ENCODE results near the gene ZNF311. TPM values are rescaled to one million over a fixed set of nuclear protein-coding genes. Genes with fewer than 3 reads are reported as not detected.
A peak's percentile ranks its signal among the peaks of the same experiment; 100 is the strongest.

Gene ZNF311
- total and polyA plus RNA-seq, 2 donors (not counting 1 experiment from before 2014, with no cell fraction given), result 0.61 to 3.5 TPM

GRCh38 chr6:28995093-28995650, 9.9 kb downstream of the ZNF311 start:
- Histone ChIP-seq H3K27me3 (ENCODE audit: control insufficient read depth, insufficient read depth, low read length) (no peaks in the 10 kb centered on the region), H3K79me2 (ENCODE audit: control insufficient read depth, insufficient read depth, low read length) (no peaks in the 10 kb centered on the region), H3K27ac (ENCODE audit: insufficient read depth, low read length) (no peak overlapping the region), H3K4me3 (replicated peaks in 1 of 4; ENCODE audit: control extremely low read depth in 1 of 4, insufficient read depth in 1 of 4, low read depth in 3 of 4, low read length in 4 of 4) (no peak overlapping the region), H4K20me1 (ENCODE audit: control insufficient read depth, extremely low read depth, insufficient read depth, low read length) (no peaks in the 10 kb centered on the region), H3K36me3 (ENCODE audit: control insufficient read depth, insufficient read depth, low read length) (no peaks in the 10 kb centered on the region), H3K9me3 (ENCODE audit: control insufficient read depth, insufficient read depth, low read depth, low read length) (no peaks in the 10 kb centered on the region), H2AFZ (ENCODE audit: low read length) (no peak overlapping the region), H3K4me1 (ENCODE audit: control insufficient read depth, extremely low read depth, insufficient read depth, low read length) (no peaks in the 10 kb centered on the region), H3K4me2 (ENCODE audit: extremely low read depth, insufficient read depth, low read length) (no peak overlapping the region), H3K9ac (ENCODE audit: insufficient read depth, low read length) (no peak overlapping the region)
- TF ChIP-seq CTCF (conservative IDR thresholded peaks at IDR 0.05 in 1 of 2, IDR thresholded peaks at IDR 0.05 in 1 of 2; ENCODE audit: low read depth in 1 of 2, low read length in 2 of 2) (no peak), EZH2 (IDR thresholded peaks at IDR 0.05; ENCODE audit: low read length, missing control alignments) (no peak)
- no peak for DNase-seq (ENCODE audit: low read depth in 2 of 2)

- no peaks in the 10 kb centered on the region for H3K27me3 ChIP-seq (ENCODE audit: control insufficient read depth, insufficient read depth, low read length)
- H3K36me3 ChIP-seq (ENCODE audit: control insufficient read depth, insufficient read depth, low read length), result no peaks in the 10 kb centered on the region
- H3K27ac ChIP-seq (ENCODE audit: insufficient read depth, low read length), result no peak overlapping the region
- H3K79me2 ChIP-seq (ENCODE audit: control insufficient read depth, insufficient read depth, low read length), result no peaks in the 10 kb centered on the region
- H4K20me1 ChIP-seq (ENCODE audit: control insufficient read depth, extremely low read depth, insufficient read depth, low read length), result no peaks in the 10 kb centered on the region
- H2AFZ ChIP-seq (ENCODE audit: low read length), result peak overlapping the region; percentile 67
- peak overlapping the region; percentile 38 for H3K4me2 ChIP-seq (ENCODE audit: extremely low read depth, insufficient read depth, low read length)
- DNase-seq (ENCODE audit: low read depth in 2 of 2), result peak; percentile 63 to 71
- no peak overlapping the region for H3K9ac ChIP-seq (ENCODE audit: insufficient read depth, low read length)
- TF ChIP-seq EZH2 (IDR thresholded peaks at IDR 0.05; ENCODE audit: low read length, missing control alignments) (no peak), CTCF (conservative IDR thresholded peaks at IDR 0.05 in 1 of 2, IDR thresholded peaks at IDR 0.05 in 1 of 2; ENCODE audit: low read depth in 1 of 2, low read length in 2 of 2) (peak; percentile 22 to 56)
- no peaks in the 10 kb centered on the region for H3K4me1 ChIP-seq (ENCODE audit: control insufficient read depth, extremely low read depth, insufficient read depth, low read length)
- H3K9me3 ChIP-seq (ENCODE audit: control insufficient read depth, insufficient read depth, low read depth, low read length), result no peaks in the 10 kb centered on the region
- H3K4me3 ChIP-seq (replicated peaks in 1 of 4; ENCODE audit: control extremely low read depth in 1 of 4, insufficient read depth in 1 of 4, low read depth in 3 of 4, low read length in 4 of 4), result peak overlapping the region; percentile 34 to 56 (median 46)
Observed at GRCh38 chr6:28988536-28989311, 16.4 kb downstream of the ZNF311 start.

GRCh38 chr6:28985462-28986164, 19.5 kb downstream of the ZNF311 start:
- peak overlapping the region; percentile 53 to 90 (median 58) for H3K4me3 ChIP-seq (replicated peaks in 1 of 4; ENCODE audit: control extremely low read depth in 1 of 4, insufficient read depth in 1 of 4, low read depth in 3 of 4, low read length in 4 of 4)
- no peaks in the 10 kb centered on the region for H4K20me1 ChIP-seq (ENCODE audit: control insufficient read depth, extremely low read depth, insufficient read depth, low read length)
- H3K27ac ChIP-seq (ENCODE audit: insufficient read depth, low read length), result peak overlapping the region; percentile 47
- H3K27me3 ChIP-seq (ENCODE audit: control insufficient read depth, insufficient read depth, low read length), result no peaks in the 10 kb centered on the region
- no peak for TF ChIP-seq EZH2 (IDR thresholded peaks at IDR 0.05; ENCODE audit: low read length, missing control alignments)
- TF ChIP-seq CTCF (conservative IDR thresholded peaks at IDR 0.05 in 1 of 2, IDR thresholded peaks at IDR 0.05 in 1 of 2; ENCODE audit: low read depth in 1 of 2, low read length in 2 of 2), result no peak
- H3K79me2 ChIP-seq (ENCODE audit: control insufficient read depth, insufficient read depth, low read length), result no peaks in the 10 kb centered on the region
- peak; percentile 98 to 99 for DNase-seq (ENCODE audit: low read depth in 2 of 2)
- no peaks in the 10 kb centered on the region for H3K36me3 ChIP-seq (ENCODE audit: control insufficient read depth, insufficient read depth, low read length)
- peak overlapping the region; percentile 74 for H3K4me2 ChIP-seq (ENCODE audit: extremely low read depth, insufficient read depth, low read length)
- no peak overlapping the region for H3K9ac ChIP-seq (ENCODE audit: insufficient read depth, low read length)
- H3K9me3 ChIP-seq (ENCODE audit: control insufficient read depth, insufficient read depth, low read depth, low read length), result no peaks in the 10 kb centered on the region
- no peaks in the 10 kb centered on the region for H3K4me1 ChIP-seq (ENCODE audit: control insufficient read depth, extremely low read depth, insufficient read depth, low read length)
- peak overlapping the region; percentile 94 for H2AFZ ChIP-seq (ENCODE audit: low read length)
